Measurements from ENCODE around the gene ZNF205.

Gene ZNF205

GRCh38 chr16:3084969-3085670, 27.3 kb upstream of the ZNF205 start:
- no peak for DNase-seq (ENCODE audit: low spot score)

- DNase-seq (ENCODE audit: low spot score), result no peak
Observed at GRCh38 chr16:3085868-3086595, 26.4 kb upstream of the ZNF205 start.

DNA sequence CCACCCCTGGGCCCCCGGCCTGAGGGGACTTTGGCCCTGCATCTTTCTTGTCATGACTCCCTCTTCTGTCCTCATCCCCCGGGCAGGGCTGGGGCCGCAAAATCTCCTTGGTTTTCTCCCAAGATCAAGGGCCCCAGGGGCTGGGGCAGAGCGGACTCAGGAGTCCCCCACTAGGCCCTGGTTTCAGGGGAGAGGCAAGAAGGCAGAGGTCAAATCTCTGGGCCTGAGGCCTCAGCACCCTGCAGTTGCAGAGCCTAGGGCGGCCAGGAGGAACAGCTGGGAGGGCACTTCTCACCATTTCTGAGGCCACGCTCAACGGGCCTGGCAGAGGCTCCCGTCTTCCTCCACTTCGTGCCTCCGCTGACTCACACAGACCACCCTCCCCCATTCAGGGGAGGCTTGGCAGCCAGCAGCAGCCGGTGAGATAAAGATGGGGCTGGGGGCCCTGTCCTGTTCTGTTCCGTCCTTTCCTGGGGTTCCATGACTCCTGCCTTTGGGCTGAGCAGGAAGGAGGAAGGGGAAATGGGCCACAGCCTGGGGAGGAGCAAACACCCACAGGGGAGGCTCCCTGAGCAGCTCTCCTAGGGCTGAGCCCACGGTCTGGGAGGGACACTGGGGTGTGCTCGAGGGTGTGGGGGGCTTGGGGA, 25.7 kb upstream of the ZNF205 start:
- DNase-seq (ENCODE audit: low spot score), result no peak

GRCh38 chr16:3087243-3088235, 24.8 kb upstream of the ZNF205 start:
- DNase-seq (ENCODE audit: low spot score), result peak; percentile 71

- no peak for DNase-seq (ENCODE audit: low spot score)
Observed at GRCh38 chr16:3088450-3088849, 23.9 kb upstream of the ZNF205 start.

- DNase-seq (ENCODE audit: low spot score), result no peak
Observed at GRCh38 chr16:3088925-3089716, 23.3 kb upstream of the ZNF205 start.

- DNase-seq (ENCODE audit: low spot score), result no peak
Observed at GRCh38 chr16:3089717-3090592, 22.4 kb upstream of the ZNF205 start.

DNA sequence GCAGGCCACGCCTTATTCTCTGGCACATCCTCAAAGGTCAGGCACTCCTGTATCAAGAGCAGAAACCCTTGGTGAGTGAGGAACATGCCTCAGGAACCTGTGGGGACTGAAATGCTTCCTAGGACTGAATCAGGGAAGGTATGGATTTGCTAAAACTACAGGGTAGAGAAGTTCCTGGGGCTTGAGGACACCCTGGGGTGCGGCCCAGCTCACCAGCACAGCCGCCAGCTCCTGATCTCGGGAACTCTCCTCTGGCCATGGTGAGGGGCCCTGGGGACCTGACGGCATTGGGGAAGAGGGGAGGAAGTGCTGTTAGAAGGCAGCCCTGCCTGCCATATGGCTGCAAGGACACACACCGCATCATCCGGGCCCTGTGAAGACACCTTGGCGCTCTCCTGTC, 20.8 kb upstream of the ZNF205 start:
- DNase-seq (ENCODE audit: low spot score), result no peak

GRCh38 chr16:3092501-3092941, 19.9 kb upstream of the ZNF205 start:
- no peak for DNase-seq (ENCODE audit: low spot score)

DNA sequence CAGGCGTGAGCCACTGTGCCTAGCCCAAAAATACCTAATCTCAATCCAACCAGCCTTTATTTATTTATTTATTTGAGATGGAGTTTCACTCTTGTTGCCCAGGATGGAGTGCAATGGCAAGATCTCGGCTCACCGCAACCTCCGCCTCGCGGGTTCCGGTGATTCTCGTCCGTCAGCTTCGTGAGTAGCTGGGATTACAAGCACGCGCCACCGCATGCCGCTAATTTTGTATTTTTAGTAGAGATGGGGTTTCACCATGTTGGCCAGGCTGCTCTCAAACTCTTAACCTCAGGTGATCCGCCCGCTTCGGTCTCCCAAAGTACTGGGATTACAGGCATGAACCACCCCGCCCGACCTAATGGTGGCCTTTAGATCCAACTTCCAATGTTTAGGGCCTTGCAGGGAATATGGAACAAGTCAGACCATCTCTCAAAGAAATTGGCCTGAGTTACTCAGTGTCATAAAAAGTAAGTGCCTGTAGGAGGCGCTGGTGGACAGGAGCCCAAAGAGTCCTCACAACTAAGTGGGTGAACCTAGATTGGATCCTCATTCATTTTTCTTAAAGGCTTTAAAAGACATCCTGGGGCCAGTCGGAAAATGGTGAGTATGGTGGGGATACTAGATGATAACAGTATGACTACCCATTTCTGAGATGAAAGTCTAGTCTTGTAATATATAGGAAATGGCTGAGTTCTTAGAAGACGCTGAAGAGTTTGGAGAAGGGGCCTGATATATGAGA, 17.9 kb upstream of the ZNF205 start:
- DNase-seq (ENCODE audit: low spot score), result no peak

DNA sequence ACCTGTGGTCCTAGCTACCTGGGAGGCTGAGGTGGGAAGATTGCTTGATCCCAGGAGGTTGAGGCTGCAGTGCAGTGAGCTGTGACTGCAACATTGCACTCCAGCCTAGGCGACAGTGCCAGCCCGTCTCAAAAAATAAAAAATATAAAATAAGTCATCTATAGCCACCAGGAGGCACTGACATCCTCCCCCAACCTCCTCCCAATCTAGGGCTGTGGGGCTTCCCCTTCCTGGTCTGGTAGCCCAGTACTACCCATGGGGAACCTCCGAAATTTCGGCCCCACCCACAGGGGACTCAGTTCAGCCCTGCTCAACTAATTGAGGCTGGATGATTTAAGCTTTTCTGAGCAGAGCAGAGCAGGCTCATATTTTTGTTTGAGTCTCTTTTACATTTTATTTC, 16.5 kb upstream of the ZNF205 start:
- DNase-seq (ENCODE audit: low spot score), result no peak

GRCh38 chr16:3096362-3096761, 16.0 kb upstream of the ZNF205 start:
- no peak for DNase-seq (ENCODE audit: low spot score)

DNA sequence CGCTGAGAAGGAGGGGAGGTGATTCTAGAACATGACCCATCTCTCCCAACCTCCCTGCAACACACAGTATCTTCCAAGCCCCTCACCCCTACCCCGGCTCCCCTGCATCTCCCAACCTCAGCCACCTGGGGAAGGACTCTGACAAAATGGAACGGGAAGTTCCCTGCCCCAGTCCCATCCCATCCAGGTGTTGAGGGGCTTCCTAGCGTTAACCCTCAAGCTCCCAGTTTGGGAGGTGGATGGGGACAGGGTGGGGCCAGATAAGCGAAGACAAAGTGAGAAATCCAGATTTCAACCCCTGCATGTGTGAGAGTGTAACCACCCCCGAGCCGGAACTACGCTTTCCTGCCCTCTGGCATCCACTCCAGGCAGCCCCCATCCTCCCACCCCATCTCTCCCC, 15.1 kb upstream of the ZNF205 start:
- no peak for DNase-seq (ENCODE audit: low spot score)

DNA sequence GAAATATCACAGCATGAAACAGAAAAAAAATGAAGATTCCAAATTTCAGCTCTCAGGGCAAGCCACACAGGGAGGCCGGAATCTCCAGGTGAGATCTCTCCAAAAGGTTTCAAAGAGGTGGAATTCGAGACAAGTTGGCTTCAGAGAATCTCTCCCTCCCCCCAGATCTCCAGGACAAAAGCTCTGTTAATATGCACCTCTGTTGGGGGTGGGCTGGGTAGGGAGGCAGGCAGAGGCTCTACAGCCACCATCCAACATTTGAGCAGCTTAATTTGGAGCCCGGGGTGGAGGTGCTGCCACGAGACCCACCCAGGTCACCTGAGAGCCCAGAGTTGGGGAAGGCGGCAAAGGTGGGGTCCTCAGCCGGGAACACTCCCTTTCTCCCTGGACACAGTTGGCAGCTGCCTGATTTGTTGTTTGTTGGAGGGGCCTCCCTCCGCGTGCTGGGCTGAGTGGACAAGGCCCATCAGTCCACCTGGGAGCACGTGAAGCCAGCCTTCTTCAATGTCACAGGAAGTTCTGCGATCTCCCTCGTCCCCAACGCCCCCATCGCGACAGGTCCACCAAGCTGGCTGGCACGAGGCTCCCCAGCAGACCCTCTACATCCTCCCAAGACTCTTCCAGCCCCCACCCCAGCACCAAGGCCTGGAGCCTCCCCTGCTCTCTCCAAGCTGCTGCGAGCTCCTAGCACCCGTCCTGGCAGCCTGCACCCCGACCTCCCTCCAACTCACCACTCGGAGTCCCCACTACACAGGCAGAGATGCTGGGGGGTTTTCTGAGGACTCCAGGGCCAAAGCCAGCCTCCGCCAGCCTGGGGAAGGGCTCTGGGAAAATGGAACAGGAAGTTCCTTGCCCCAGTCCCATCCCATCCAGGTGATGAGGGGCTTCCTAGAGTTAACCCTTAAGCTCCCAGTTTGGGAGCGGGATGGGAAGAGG, 13.7 kb upstream of the ZNF205 start, which contains the start of gene ZSCAN10:
Gene ZSCAN10 (minus strand): TSS at position 836 of the 936 bp plus-strand sequence. CDS start 6,357 bp downstream, outside the sequence.
- DNase-seq (ENCODE audit: low spot score), result no peak

DNA sequence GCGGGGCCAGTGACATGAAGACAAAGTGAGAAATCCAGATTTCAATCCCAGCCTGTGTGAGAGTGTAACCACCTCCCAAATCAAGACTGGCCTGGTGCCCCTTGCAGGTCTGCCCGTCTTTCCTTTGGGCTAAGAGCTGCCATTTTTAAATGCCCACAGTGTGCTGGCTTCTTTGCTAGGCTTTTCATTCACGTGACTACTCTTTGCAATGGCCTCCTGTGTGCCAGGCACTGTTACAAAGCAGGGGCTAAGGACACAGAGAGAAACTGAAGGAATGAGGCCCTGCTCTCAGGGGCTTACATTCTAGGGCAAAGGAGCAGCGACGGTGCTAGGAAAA, 13.0 kb upstream of the ZNF205 start:
- no peak for DNase-seq (ENCODE audit: low spot score)

GRCh38 chr16:3099732-3100499, 12.5 kb upstream of the ZNF205 start:
- DNase-seq (ENCODE audit: low spot score), result peak; percentile 95

All from ecto neural progenitor cell (in vitro differentiated cells).